ENCODE data around the gene PSENEN.

GRCh38 chr19:35703343-35703742 is 42.1 kb upstream of the PSENEN start:
- TF ChIP-seq EZH2phosphoT487 (conservative IDR thresholded peaks at IDR 0.05; ENCODE audit: low read length) (no peak), CTCF (IDR thresholded peaks at IDR 0.05; ENCODE audit: insufficient read depth, low read length, poor library complexity, severe bottlenecking) (no peak)
